Progenitor cell of endocrine pancreas (in vitro differentiated cells): ENCODE measurements around the gene CHST5. TPM values are rescaled to one million over a fixed set of nuclear protein-coding genes. Genes with fewer than 3 reads are reported as not detected.
"Not testable (repeated sequence)": the region's sequence is repeated elsewhere in the genome, so short reads cannot be mapped to it uniquely, and the experiment has no call there.

Experiments
- DNase-seq: peaks from one replicate; pipeline ENCODE4 v3.0.0; 2021; ENCODE audit warnings: low spot score; ENCODE audit not compliant: unreplicated experiment
- H3K27ac Mint-ChIP-seq: 2 replicates; pipeline ENCODE4 v1.8.0; 2021; ENCODE audit warnings: mild to moderate bottlenecking, moderate library complexity, mixed read lengths
- H3K27me3 Mint-ChIP-seq: 2 replicates; pipeline ENCODE4 v1.8.0; 2021; ENCODE audit warnings: mixed read lengths
- H3K36me3 Mint-ChIP-seq: 2 replicates; pipeline ENCODE4 v1.8.0; 2022; ENCODE audit warnings: mixed read lengths; ENCODE audit not compliant: insufficient read depth
- H3K4me1 Mint-ChIP-seq: 2 replicates; pipeline ENCODE4 v1.8.0; 2021; ENCODE audit warnings: low read depth, mixed read lengths
- H3K4me3 Mint-ChIP-seq: 2 replicates; pipeline ENCODE4 v1.8.0; 2021; ENCODE audit warnings: low read depth, mild to moderate bottlenecking, moderate library complexity, mixed read lengths
- H3K9me3 Mint-ChIP-seq: 2 replicates; pipeline ENCODE4 v1.8.0; 2021; ENCODE audit warnings: low read depth, mixed read lengths
- total RNA-seq: library from RNA; stranded (reverse); gene quantifications from 2 replicates; pipeline ENCODE4 v1.2.1, GENCODE V29; 2021
- TF ChIP-seq, protein P1 (sequence below): fragments of 200-600 bp; sonication (generic); IDR thresholded peaks from one replicate; pipeline ENCODE4 v1.5.0; 2021; ENCODE audit warnings: antibody characterized with exemption, mild to moderate bottlenecking; ENCODE audit not compliant: unreplicated experiment

CHST5 gene
- total RNA-seq, 1 donor from 2014 or later: 0.93 TPM

DNA sequence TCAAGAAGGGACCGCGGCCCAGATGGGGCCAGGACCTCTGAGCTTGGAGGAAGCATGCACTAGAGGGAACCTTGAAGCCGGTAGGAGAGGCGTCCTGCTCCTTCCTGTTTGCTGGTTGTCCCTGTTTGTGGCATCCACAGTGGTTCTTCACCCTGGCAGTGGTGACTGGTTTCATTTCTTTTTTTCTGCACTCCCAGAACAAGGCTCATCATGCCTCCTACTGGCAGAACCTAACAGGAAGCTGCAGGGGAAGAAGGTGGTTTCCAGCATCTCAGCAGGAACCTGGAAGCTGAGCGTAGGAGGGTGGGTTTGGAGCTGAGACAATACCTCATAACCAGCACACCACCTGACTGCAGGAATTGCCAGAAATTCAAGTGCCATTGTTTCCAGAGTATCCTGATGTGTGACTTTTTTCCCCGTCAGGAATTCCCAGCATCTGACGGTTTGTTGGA lies 14.3 kb upstream of the CHST5 start:
- no peak for DNase-seq
- TF ChIP-seq, protein P1, sequence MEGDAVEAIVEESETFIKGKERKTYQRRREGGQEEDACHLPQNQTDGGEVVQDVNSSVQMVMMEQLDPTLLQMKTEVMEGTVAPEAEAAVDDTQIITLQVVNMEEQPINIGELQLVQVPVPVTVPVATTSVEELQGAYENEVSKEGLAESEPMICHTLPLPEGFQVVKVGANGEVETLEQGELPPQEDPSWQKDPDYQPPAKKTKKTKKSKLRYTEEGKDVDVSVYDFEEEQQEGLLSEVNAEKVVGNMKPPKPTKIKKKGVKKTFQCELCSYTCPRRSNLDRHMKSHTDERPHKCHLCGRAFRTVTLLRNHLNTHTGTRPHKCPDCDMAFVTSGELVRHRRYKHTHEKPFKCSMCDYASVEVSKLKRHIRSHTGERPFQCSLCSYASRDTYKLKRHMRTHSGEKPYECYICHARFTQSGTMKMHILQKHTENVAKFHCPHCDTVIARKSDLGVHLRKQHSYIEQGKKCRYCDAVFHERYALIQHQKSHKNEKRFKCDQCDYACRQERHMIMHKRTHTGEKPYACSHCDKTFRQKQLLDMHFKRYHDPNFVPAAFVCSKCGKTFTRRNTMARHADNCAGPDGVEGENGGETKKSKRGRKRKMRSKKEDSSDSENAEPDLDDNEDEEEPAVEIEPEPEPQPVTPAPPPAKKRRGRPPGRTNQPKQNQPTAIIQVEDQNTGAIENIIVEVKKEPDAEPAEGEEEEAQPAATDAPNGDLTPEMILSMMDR: peak; percentile 40
- H3K27me3 Mint-ChIP-seq: no peaks in the 10 kb centered on the region
- H3K36me3 Mint-ChIP-seq: peaks cover under 1% of the 10 kb centered on the region
- H3K9me3 Mint-ChIP-seq: no peaks in the 10 kb centered on the region
- no peaks in the 10 kb centered on the region for H3K4me1 Mint-ChIP-seq
- H3K4me3 Mint-ChIP-seq: no peak overlapping the region
- no peak overlapping the region for H3K27ac Mint-ChIP-seq

DNA sequence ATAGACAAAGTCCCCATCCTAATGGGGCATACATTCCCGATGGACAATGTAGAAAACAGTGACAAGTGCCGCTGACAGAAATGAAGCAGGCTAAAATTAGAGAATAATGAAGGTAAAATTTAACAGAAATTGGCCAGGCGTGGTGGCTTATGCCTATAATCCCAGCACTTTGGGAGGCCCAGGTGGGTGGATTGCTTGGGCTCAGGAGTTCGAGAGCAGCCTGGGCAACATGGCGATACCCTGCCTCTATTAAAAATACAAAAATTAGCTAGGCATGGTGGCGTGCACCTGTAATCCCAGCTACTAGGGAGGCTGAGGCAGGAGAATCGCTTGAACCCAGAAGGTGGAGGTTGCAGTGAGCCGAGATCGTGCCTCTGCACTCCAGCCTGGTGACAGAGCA lies 12.5 kb upstream of the CHST5 start:
- not testable (repeated sequence) for DNase-seq, H3K36me3 Mint-ChIP-seq, H3K27ac Mint-ChIP-seq, H3K27me3 Mint-ChIP-seq, H3K4me1 Mint-ChIP-seq, H3K9me3 Mint-ChIP-seq, H3K4me3 Mint-ChIP-seq

DNA sequence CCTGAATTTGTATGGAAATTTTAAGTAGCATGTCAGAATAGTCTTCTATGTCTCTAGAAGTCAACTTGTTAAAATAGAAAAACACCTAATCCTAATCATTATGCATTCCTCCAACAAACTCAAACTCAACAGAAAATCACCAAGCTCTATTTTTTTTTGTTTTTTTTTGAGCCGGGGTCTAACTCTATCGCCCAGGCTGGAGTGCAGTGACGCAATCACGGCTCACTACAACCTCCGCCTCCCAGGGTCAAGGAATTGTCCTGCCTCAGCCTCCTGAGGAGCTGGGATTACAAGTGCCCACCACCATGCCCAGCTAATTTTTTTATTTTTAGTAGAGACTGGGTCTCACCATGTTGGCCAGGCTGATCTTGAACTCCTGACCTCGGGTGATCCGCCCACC lies 10.4 kb upstream of the CHST5 start:
- Mint-ChIP-seq H3K9me3 (no peaks in the 10 kb centered on the region), H3K4me1 (peaks cover 6% of the 10 kb centered on the region), H3K27me3 (no peaks in the 10 kb centered on the region), H3K36me3 (peaks cover 6% of the 10 kb centered on the region), H3K27ac (no peak overlapping the region), H3K4me3 (no peak overlapping the region)
- TF ChIP-seq, protein P1: no peak
- DNase-seq: no peak

DNA sequence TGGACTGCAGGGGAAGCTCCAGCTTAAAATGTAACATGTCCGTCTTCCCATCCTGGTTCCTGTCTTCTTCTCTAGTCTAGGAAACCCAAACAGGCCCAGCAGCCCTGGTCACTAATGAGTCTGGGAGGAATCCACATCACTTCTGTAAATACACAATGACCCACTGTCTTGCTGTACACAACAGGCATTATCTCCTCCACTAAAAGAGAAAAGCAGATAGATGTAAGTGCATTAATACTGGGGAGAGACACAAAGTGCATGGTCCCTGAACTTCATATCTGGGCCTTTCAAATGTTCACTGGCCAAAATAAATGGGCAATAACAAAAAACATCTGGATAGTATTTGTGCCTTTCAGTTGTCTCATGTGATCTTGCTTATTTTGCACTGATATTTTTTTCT lies 10.0 kb upstream of the CHST5 start:
- peaks cover 10% of the 10 kb centered on the region for H3K4me1 Mint-ChIP-seq
- H3K9me3 Mint-ChIP-seq, DNase-seq, H3K4me3 Mint-ChIP-seq, H3K27ac Mint-ChIP-seq, H3K27me3 Mint-ChIP-seq, H3K36me3 Mint-ChIP-seq: not testable (repeated sequence)

DNA sequence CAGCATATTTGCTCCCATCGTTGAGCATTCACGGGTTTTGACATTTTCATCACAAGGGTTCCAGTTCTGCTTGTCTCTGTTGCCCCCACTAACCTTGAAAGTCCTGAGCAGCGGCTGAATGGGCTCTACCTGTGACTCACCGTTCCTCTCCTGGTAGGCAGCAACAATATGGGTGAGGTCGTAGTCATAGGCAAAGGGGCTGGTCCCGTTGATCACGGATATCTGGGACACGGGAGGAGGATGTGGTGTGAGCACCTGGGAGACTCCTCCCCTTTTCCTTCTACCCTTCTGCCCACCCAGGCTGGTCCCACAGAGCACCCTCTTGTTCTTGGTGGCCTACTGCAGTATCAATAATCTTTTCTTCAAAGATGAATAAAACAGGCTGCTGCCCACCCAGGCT lies 6.6 kb upstream of the CHST5 start:
- H3K27me3 Mint-ChIP-seq, H3K4me3 Mint-ChIP-seq, H3K9me3 Mint-ChIP-seq, H3K36me3 Mint-ChIP-seq, H3K27ac Mint-ChIP-seq, DNase-seq: not testable (repeated sequence)
- peaks cover 20% of the 10 kb centered on the region for H3K4me1 Mint-ChIP-seq

DNA sequence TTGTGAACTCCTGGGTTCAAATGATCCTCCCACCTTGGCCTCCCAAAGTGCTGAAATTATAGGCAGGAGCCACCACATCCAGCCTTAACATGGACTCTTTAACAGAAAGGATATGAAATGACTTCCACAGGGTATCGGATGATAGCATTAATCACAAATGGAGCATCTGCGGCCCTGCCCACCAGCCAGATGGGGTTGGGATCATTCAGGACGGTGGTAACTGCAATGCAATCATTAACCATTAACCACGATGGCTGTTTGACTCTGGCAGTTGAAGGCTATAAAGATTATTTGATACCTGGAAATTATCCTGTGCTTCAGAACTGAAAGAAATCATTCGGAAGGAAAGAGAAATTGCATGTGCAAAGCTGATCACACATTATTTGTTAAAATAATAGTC lies 5.3 kb upstream of the CHST5 start:
- peak overlapping the region; percentile 84 for H3K27ac Mint-ChIP-seq
- H3K27me3 Mint-ChIP-seq: no peaks in the 10 kb centered on the region
- no peak overlapping the region for H3K4me3 Mint-ChIP-seq
- TF ChIP-seq, protein P1: no peak
- DNase-seq: no peak
- peaks cover 20% of the 10 kb centered on the region for H3K4me1 Mint-ChIP-seq
- peaks cover 6% of the 10 kb centered on the region for H3K36me3 Mint-ChIP-seq
- H3K9me3 Mint-ChIP-seq: no peaks in the 10 kb centered on the region

DNA sequence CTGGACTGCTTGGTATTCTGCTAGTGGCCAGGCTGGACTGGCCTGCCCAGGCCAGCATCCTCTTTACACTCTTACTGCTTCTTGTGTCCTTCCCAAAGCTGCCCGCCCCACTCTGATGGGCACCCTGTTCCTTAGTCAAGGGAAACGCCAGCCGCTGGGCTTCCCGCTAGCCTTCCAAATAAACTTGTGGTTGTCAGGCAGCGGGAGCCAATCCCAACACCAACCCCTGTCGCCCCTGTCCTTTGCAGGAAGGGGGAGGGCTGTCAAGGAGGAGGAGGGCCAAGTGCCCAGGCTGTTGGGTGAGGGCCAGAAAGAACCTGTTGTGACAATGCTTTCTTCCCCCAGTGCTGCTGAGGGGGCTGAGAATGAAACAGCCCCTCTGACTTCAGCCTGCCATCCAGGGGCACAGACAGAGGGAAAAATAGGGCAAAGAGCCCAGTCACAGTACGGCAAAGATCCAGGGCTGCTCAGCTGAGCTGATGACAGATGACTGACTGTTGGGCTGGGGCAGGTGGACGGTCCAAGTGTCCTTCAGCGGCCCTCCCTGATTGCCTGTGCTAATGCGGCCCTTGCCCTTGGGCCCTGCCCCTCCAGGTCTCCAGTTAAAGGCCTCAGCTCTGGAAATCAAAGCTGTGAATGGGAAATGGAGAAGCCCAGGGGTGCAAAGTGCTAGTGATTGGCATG lies 3.1 kb upstream of the CHST5 start:
- not testable (repeated sequence) for DNase-seq, H3K4me3 Mint-ChIP-seq, H3K27me3 Mint-ChIP-seq, H3K36me3 Mint-ChIP-seq, H3K27ac Mint-ChIP-seq, H3K9me3 Mint-ChIP-seq
- H3K4me1 Mint-ChIP-seq: peaks cover 16% of the 10 kb centered on the region
